Prostate gland (tissue), 2 donors: ENCODE results near the gene KIF18B.

Experiments
- CTCF ChIP-seq, 4 experiments: fragments of 200-600 bp in 2 of 4; fragments of 450-650 bp in 2 of 4; sonication (generic) in 2 of 4; IDR thresholded peaks; 1 replicate in 3 of 4; 2 replicates in 1 of 4; pipeline ENCODE4 v1.5.1; 2016 to 2019; ENCODE audit warnings: antibody characterized with exemption in 4 of 4, mild to moderate bottlenecking in 2 of 4, moderate library complexity in 2 of 4
- POLR2A ChIP-seq: fragments of 450-650 bp; IDR thresholded peaks from one replicate; pipeline ENCODE4 v1.6.1; 2016; ENCODE audit warnings: antibody characterized with exemption, mild to moderate bottlenecking

- no peak for TF ChIP-seq CTCF (IDR thresholded peaks at IDR 0.05)
- TF ChIP-seq POLR2A = no peak
Observed at GRCh38 chr17:44971776-44972483, 24.4 kb upstream of the KIF18B start.
